Mammary epithelial cell (primary cell): ENCODE data around the gene CDK5R2.

Source experiments
- EZH2 ChIP-seq: IDR thresholded peaks from 2 replicates; pipeline ENCODE4 v1.6.1; 2012; ENCODE audit warnings: low read length, inconsistent platforms, borderline replicate concordance
- TF ChIP-seq, protein P1 (sequence below), 2 donors: IDR thresholded peaks in 1 of 2; conservative IDR thresholded peaks in 1 of 2; 2 replicates each; pipeline ENCODE4 v1.5.1; 2011 to 2012; ENCODE audit warnings: inconsistent platforms in 2 of 2, low read length in 2 of 2, mild to moderate bottlenecking in 2 of 2, control low read depth in 1 of 2, low read depth in 1 of 2; ENCODE audit not compliant: insufficient read depth in 1 of 2; ENCODE audit errors: extremely low read depth in 1 of 2

DNA sequence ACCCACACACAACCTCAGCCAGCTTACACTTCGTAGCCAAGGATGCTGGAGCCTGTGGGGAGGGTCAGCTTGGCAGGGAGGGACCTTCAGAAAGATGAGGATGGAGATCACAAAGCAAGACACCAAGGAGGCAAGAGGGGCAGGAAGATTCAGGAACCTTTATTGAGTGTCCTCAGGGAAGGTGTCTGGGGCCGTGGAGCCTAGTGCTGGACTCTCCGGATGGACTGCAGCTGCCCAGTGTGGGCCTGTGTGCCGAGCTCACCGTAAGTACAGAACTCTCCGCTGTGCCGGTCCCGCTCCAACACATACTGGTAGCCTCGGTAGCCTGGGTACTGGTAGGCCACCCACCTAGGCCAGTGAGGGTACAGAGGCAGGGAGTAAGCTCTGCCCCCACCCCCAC, 30.6 kb downstream of the CDK5R2 start:
- TF ChIP-seq, protein P1, sequence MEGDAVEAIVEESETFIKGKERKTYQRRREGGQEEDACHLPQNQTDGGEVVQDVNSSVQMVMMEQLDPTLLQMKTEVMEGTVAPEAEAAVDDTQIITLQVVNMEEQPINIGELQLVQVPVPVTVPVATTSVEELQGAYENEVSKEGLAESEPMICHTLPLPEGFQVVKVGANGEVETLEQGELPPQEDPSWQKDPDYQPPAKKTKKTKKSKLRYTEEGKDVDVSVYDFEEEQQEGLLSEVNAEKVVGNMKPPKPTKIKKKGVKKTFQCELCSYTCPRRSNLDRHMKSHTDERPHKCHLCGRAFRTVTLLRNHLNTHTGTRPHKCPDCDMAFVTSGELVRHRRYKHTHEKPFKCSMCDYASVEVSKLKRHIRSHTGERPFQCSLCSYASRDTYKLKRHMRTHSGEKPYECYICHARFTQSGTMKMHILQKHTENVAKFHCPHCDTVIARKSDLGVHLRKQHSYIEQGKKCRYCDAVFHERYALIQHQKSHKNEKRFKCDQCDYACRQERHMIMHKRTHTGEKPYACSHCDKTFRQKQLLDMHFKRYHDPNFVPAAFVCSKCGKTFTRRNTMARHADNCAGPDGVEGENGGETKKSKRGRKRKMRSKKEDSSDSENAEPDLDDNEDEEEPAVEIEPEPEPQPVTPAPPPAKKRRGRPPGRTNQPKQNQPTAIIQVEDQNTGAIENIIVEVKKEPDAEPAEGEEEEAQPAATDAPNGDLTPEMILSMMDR (conservative IDR thresholded peaks at IDR 0.05 in 1 of 2, IDR thresholded peaks at IDR 0.05 in 1 of 2; ENCODE audit: extremely low read depth in 1 of 2, insufficient read depth in 1 of 2, low read depth in 1 of 2, low read length in 2 of 2), result no peak
- no peak for TF ChIP-seq EZH2
